HL-60/S4 treated with phorbol 12-myristate 13-acetate at 8.2 ng/mL for 4 days and 3 days (cell line): ENCODE data around the gene TSC22D4.

ENCODE experiments used
- in situ Hi-C: fragments of 300-500 bp; cut with MboI; formaldehyde crosslinking; loops from 2 replicates; pipeline ENCODE4 v1.15.0; 2022; ENCODE audit warnings: low sequenced_read_pairs

The TSC22D4 gene

GRCh38 chr7:100430493-100431285 is 48.3 kb downstream of the TSC22D4 start:
- in situ Hi-C loops = no loop called here

GRCh38 chr7:100429637-100430492 is 49.1 kb downstream of the TSC22D4 start, which contains the start of gene MEPCE:
MEPCE (plus strand) TSS chr7:100429831; CDS start chr7:100430019, 188 bp downstream.
- in situ Hi-C loops = no loop called here

GRCh38 chr7:100428967-100429636 is 49.9 kb downstream of the TSC22D4 start:
- in situ Hi-C loops = no loop called here

- in situ Hi-C loops = no loop called here
Observed at GRCh38 chr7:100428199-100428966, 50.6 kb downstream of the TSC22D4 start, which contains the start of gene ZCWPW1. ZCWPW1 (minus strand) TSS chr7:100428703; CDS start chr7:100420649, 8,054 bp downstream.

- in situ Hi-C loops = no loop called here
Observed at GRCh38 chr7:100427762-100428198, 51.2 kb downstream of the TSC22D4 start.

- in situ Hi-C loops = no loop called here
Observed at GRCh38 chr7:100426516-100426915, 52.5 kb downstream of the TSC22D4 start.

GRCh38 chr7:100425347-100425746 is 53.7 kb downstream of the TSC22D4 start:
- in situ Hi-C loops = no loop called here

- in situ Hi-C loops = no loop called here
Observed at GRCh38 chr7:100423315-100423714, 55.7 kb downstream of the TSC22D4 start.

GRCh38 chr7:100419660-100420226 is 59.3 kb downstream of the TSC22D4 start:
- in situ Hi-C loops = no loop called here

- in situ Hi-C loops = no loop called here
Observed at GRCh38 chr7:100418930-100419659, 59.9 kb downstream of the TSC22D4 start.
